Right hindlimb (tissue), 1 donor: ENCODE results near the gene AHCYL1.
"Not testable (repeated sequence)": the region's sequence is repeated elsewhere in the genome, so short reads cannot be mapped to it uniquely, and the experiment has no call there.

Experiments used
- DNase-seq: peaks from one replicate; pipeline ENCODE4 v3.0.0-alpha.2; 2018

AHCYL1 gene

GRCh38 chr1:110003747-110004428, 19.3 kb downstream of the AHCYL1 start:
- DNase-seq, result peak; percentile 57

- DNase-seq, result no peak
Measured at GRCh38 chr1:110004583-110004982, 20.0 kb downstream of the AHCYL1 start.

GRCh38 chr1:110005971-110006370, 21.4 kb downstream of the AHCYL1 start:
- no peak for DNase-seq

GRCh38 chr1:110006516-110006915, 22.0 kb downstream of the AHCYL1 start:
- DNase-seq, result no peak

GRCh38 chr1:110007046-110007830, 22.7 kb downstream of the AHCYL1 start:
- no peak for DNase-seq

- DNase-seq, result no peak
Measured at GRCh38 chr1:110008971-110009565, 24.5 kb downstream of the AHCYL1 start.

GRCh38 chr1:110011527-110012041, 27.0 kb downstream of the AHCYL1 start:
- DNase-seq, result no peak

GRCh38 chr1:110012100-110012780, 27.7 kb downstream of the AHCYL1 start:
- DNase-seq, result no peak

GRCh38 chr1:110017792-110018191, 33.2 kb downstream of the AHCYL1 start:
- DNase-seq, result no peak

- DNase-seq, result no peak
Measured at GRCh38 chr1:110018396-110018795, 33.8 kb downstream of the AHCYL1 start.

- no peak for DNase-seq
Measured at GRCh38 chr1:110019770-110020169, 35.2 kb downstream of the AHCYL1 start.

GRCh38 chr1:110021285-110021684, 36.7 kb downstream of the AHCYL1 start:
- DNase-seq, result no peak

- DNase-seq, result no peak
Measured at GRCh38 chr1:110024613-110025012, 40.0 kb downstream of the AHCYL1 start.

GRCh38 chr1:110030687-110031086, 46.1 kb downstream of the AHCYL1 start:
- not testable (repeated sequence) for DNase-seq

GRCh38 chr1:110032327-110032726, 47.8 kb downstream of the AHCYL1 start:
- DNase-seq, result no peak

GRCh38 chr1:110033421-110033820, 48.9 kb downstream of the AHCYL1 start:
- DNase-seq, result no peak

GRCh38 chr1:110034040-110034450, 49.5 kb downstream of the AHCYL1 start:
- DNase-seq, result no peak

- DNase-seq, result peak; percentile 96
Measured at GRCh38 chr1:110034451-110035235, 50.1 kb downstream of the AHCYL1 start, which contains the start of gene STRIP1. Gene STRIP1, plus strand, starts transcription at chr1:110034624. Its CDS starts 14 bp downstream, at chr1:110034638.

GRCh38 chr1:110035236-110035752, 50.7 kb downstream of the AHCYL1 start:
- no peak for DNase-seq

GRCh38 chr1:110038271-110038670, 53.7 kb downstream of the AHCYL1 start:
- DNase-seq, result no peak

- DNase-seq, result no peak
Measured at GRCh38 chr1:110039641-110040040, 55.1 kb downstream of the AHCYL1 start.

GRCh38 chr1:110040548-110040947, 56.0 kb downstream of the AHCYL1 start:
- no peak for DNase-seq
